ENCODE data around the gene MAD1L1. TPM values are rescaled to one million over a fixed set of nuclear protein-coding genes. Genes with fewer than 3 reads are reported as not detected.

Gene MAD1L1
- total RNA-seq, 1 experiment from 2014 or later, result 38.5 TPM

DNA sequence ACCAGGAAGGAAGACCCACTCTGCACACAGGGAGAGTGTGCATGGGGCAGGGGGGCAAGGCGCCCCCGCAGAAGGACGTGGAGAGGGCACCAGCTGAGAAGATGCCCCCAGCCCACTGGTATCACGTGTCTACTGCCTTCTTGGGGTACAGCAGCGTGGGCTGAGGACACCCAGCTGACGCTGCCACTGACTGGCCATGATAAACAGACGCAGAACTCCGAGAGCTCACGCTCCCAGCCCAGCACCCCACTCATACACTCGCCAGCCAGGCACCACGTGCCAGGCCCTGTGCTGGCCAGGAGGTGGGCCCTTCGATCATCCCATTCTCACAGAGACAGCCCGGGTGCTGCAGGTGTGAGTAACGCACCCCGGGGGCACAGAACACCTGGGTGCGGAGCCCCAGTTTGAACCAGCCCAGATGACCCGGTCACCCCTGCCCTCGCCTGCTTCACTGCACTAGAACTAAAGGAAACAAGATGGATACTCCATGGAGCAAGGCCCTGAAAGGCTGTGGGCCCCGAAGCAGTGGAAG, 199.8 kb downstream of the MAD1L1 start:
- no peak overlapping the region for H3K9ac ChIP-seq (ENCODE audit: low read length)
- BruUV-seq (replicated peaks), result no TSS peak
- H3K36me3 ChIP-seq (ENCODE audit: control insufficient read depth in 1 of 2, insufficient read depth in 2 of 2, low read length in 2 of 2), result no peaks in the 10 kb centered on the region
- no peaks in the 10 kb centered on the region for H4K20me1 ChIP-seq (ENCODE audit: insufficient read depth)
- intact Hi-C loops (cut with micrococcal nuclease), result no loop called here
- ChIA-PET CTCF (no interaction called here), RAD21 (ENCODE audit: low non-redundant PET in 1 of 2, low total read pairs in 2 of 2, uncharacterized antibody in 2 of 2, unreplicated experiment in 2 of 2) (no interaction called here), POLR2A (no interaction called here)
- peaks cover 9 to 13% of the 10 kb centered on the region in 2 experiments; a peak in 2 of 4 replicates for H3K9me3 ChIP-seq (ENCODE audit: control insufficient read depth in 1 of 2, insufficient read depth in 1 of 2, low read depth in 1 of 2, low read length in 2 of 2)
- no peak overlapping the region for H3K27ac ChIP-seq (ENCODE audit: low read depth, low read length)
- no peaks in the 10 kb centered on the region for H3K27me3 ChIP-seq (ENCODE audit: insufficient read depth, low read length)
- no peak overlapping the region for H3K4me3 ChIP-seq (replicated peaks in 1 of 2; ENCODE audit: low read depth in 1 of 2, low read length in 2 of 2)
- no peaks in the 10 kb centered on the region for H3K4me1 ChIP-seq (ENCODE audit: control insufficient read depth in 1 of 2, insufficient read depth in 2 of 2, low read length in 2 of 2)
- H3K4me2 ChIP-seq (ENCODE audit: low read length), result no peak overlapping the region
- ATAC-seq (no peak), DNase-seq (ENCODE audit: low read depth, low spot score) (no peak)
- no peaks in the 10 kb centered on the region for H3K79me2 ChIP-seq (ENCODE audit: insufficient read depth, low read length)
- H3K9me2 ChIP-seq (ENCODE audit: insufficient read depth), result no peaks in the 10 kb centered on the region
- no peak for TF ChIP-seq EZH2 (IDR thresholded peaks at IDR 0.05)
- no peak for TF ChIP-seq ELF1 (IDR thresholded peaks at IDR 0.05; ENCODE audit: borderline replicate concordance, low read depth)
- TF ChIP-seq SP1 (IDR thresholded peaks at IDR 0.05; ENCODE audit: low read depth), result no peak
- no peak for TF ChIP-seq ZBTB33 (IDR thresholded peaks at IDR 0.05; ENCODE audit: extremely low read depth, insufficient replicate concordance, low read length)
- no peak for TF ChIP-seq RAD21 (IDR thresholded peaks at IDR 0.05; ENCODE audit: low read depth)
- no peak for TF ChIP-seq CTCF (IDR thresholded peaks at IDR 0.05 in 2 of 3, conservative IDR thresholded peaks at IDR 0.05 in 1 of 3; ENCODE audit: borderline replicate concordance in 1 of 3, insufficient read depth in 1 of 3, low read depth in 2 of 3, low read length in 2 of 3)
- no peak for TF ChIP-seq ZFX (IDR thresholded peaks at IDR 0.05)
- TF ChIP-seq YY1 (IDR thresholded peaks at IDR 0.05; ENCODE audit: extremely low read depth, insufficient replicate concordance, low read depth, low read length), result no peak
- TF ChIP-seq POLR2AphosphoS5 (IDR thresholded peaks at IDR 0.05; ENCODE audit: low read depth, low read length), result no peak
- no peak for TF ChIP-seq ZNF274 (IDR thresholded peaks at IDR 0.05; ENCODE audit: low read depth, low read length)
- TF ChIP-seq JUND (IDR thresholded peaks at IDR 0.05), result no peak
- no peak for TF ChIP-seq MAX (IDR thresholded peaks at IDR 0.05)
- TF ChIP-seq REST (IDR thresholded peaks at IDR 0.05; ENCODE audit: low read depth), result no peak
- no peak for TF ChIP-seq CBX3 (IDR thresholded peaks at IDR 0.05; ENCODE audit: low read depth)
- TF ChIP-seq EGR1 (IDR thresholded peaks at IDR 0.05; ENCODE audit: low read depth), result no peak
- H2AFZ ChIP-seq (ENCODE audit: low read depth, low read length, poor library complexity, severe bottlenecking), result no peak overlapping the region
